Measurements from ENCODE around the gene BIRC7. TPM values are rescaled to one million over a fixed set of nuclear protein-coding genes. Genes with fewer than 3 reads are reported as not detected.

BIRC7 gene
- total RNA-seq, 1 experiment from 2014 or later = not detected

- peaks cover 5% of the 10 kb centered on the region; the same call in 1 of the 2 replicates for H3F3A ChIP-seq (ENCODE audit: insufficient read depth, low read depth)
- peaks cover 30% of the 10 kb centered on the region; the same call in 1 of the 2 replicates for H4K20me1 ChIP-seq (ENCODE audit: insufficient read depth)
- no peak overlapping the region for H3K4me2 ChIP-seq
- no peak for TF ChIP-seq EZH2 (IDR thresholded peaks at IDR 0.05; ENCODE audit: low read depth)
- no peak for TF ChIP-seq CTCF (conservative IDR thresholded peaks at IDR 0.05)
- POLR2A ChIA-PET (ENCODE audit: unreplicated experiment) = interaction anchor here (0.5 kb wide), 1 partner anchor 310 kb away, joined by 4 read pairs; no protein-coding TSS in a partner anchor
- intact Hi-C loops (cut with micrococcal nuclease; ENCODE audit: unreplicated experiment) = no loop called here
- no peaks in the 10 kb centered on the region for H3K4me1 ChIP-seq (replicated peaks; ENCODE audit: insufficient read depth)
- H3K27me3 ChIP-seq (ENCODE audit: insufficient read depth, low read depth) = no peaks in the 10 kb centered on the region
- no peaks in the 10 kb centered on the region for H3K9me3 ChIP-seq (ENCODE audit: insufficient read depth, low read depth)
- no peak overlapping the region for H3K4me3 ChIP-seq
- H3K36me3 ChIP-seq (ENCODE audit: low read depth) = peaks cover 13% of the 10 kb centered on the region
- no peak overlapping the region for H2AFZ ChIP-seq
- CTCF ChIA-PET = interaction anchor here (0.6 kb wide), 1 partner anchor 503 kb away, joined by 3 read pairs; no protein-coding TSS in a partner anchor
- BruUV-seq (replicated peaks) = no TSS peak
- no peak overlapping the region for H3K27ac ChIP-seq
- no peak for DNase-seq
- no peaks in the 10 kb centered on the region for H3K9me2 ChIP-seq (ENCODE audit: insufficient read depth)
- no peaks in the 10 kb centered on the region for H3K79me2 ChIP-seq (ENCODE audit: low read depth)
Observed at GRCh38 chr20:63283397-63284082, 47.8 kb downstream of the BIRC7 start.

- Histone ChIP-seq H3K9me2 (ENCODE audit: insufficient read depth) (no peaks in the 10 kb centered on the region), H4K20me1 (ENCODE audit: insufficient read depth) (peaks cover 36% of the 10 kb centered on the region), H3K27ac (no peak overlapping the region), H3K79me2 (ENCODE audit: low read depth) (no peaks in the 10 kb centered on the region), H3K27me3 (ENCODE audit: insufficient read depth, low read depth) (no peaks in the 10 kb centered on the region), H2AFZ (no peak overlapping the region), H3K9me3 (ENCODE audit: insufficient read depth, low read depth) (no peaks in the 10 kb centered on the region), H3K36me3 (ENCODE audit: low read depth) (peaks cover 12% of the 10 kb centered on the region; the same call in 1 of the 2 replicates), H3K4me1 (replicated peaks; ENCODE audit: insufficient read depth) (no peaks in the 10 kb centered on the region), H3K4me3 (no peak overlapping the region), H3K4me2 (no peak overlapping the region), H3F3A (ENCODE audit: insufficient read depth, low read depth) (peaks cover 5% of the 10 kb centered on the region; the same call in 1 of the 2 replicates)
- no peak for DNase-seq
- ChIA-PET POLR2A (ENCODE audit: unreplicated experiment) (no interaction called here), CTCF (interaction anchor here (0.6 kb wide), 2 partner anchors 22 to 502 kb away, joined by 3 read pairs; no protein-coding TSS in a partner anchor)
- TF ChIP-seq CTCF (conservative IDR thresholded peaks at IDR 0.05) (no peak), EZH2 (IDR thresholded peaks at IDR 0.05; ENCODE audit: low read depth) (no peak)
- BruUV-seq (replicated peaks) = no TSS peak
- intact Hi-C loops (cut with micrococcal nuclease; ENCODE audit: unreplicated experiment) = no loop called here
Observed at GRCh38 chr20:63284083-63284440, 48.4 kb downstream of the BIRC7 start.

- CTCF ChIA-PET = interaction anchor here (0.6 kb wide), 1 partner anchor 22 kb away, joined by 3 read pairs; no protein-coding TSS in a partner anchor
Observed at GRCh38 chr20:63284544-63284949, 48.8 kb downstream of the BIRC7 start.

More at GRCh38 chr20:63284544-63284949, 48.8 kb downstream of the BIRC7 start:
- TF ChIP-seq EZH2 (IDR thresholded peaks at IDR 0.05; ENCODE audit: low read depth) = no peak
- TF ChIP-seq CTCF (conservative IDR thresholded peaks at IDR 0.05) = no peak
- Histone ChIP-seq H3K4me3 (no peak overlapping the region), H4K20me1 (ENCODE audit: insufficient read depth) (peaks cover 38% of the 10 kb centered on the region), H3K36me3 (ENCODE audit: low read depth) (peaks cover 8% of the 10 kb centered on the region; the same call in 1 of the 2 replicates), H2AFZ (no peak overlapping the region), H3F3A (ENCODE audit: insufficient read depth, low read depth) (peaks cover 5% of the 10 kb centered on the region; the same call in 1 of the 2 replicates), H3K4me2 (no peak overlapping the region), H3K27ac (no peak overlapping the region), H3K4me1 (replicated peaks; ENCODE audit: insufficient read depth) (no peaks in the 10 kb centered on the region), H3K79me2 (ENCODE audit: low read depth) (no peaks in the 10 kb centered on the region), H3K27me3 (ENCODE audit: insufficient read depth, low read depth) (no peaks in the 10 kb centered on the region), H3K9me3 (ENCODE audit: insufficient read depth, low read depth) (no peaks in the 10 kb centered on the region), H3K9me2 (ENCODE audit: insufficient read depth) (no peaks in the 10 kb centered on the region)
- DNase-seq = no peak
- intact Hi-C loops (cut with micrococcal nuclease; ENCODE audit: unreplicated experiment) = no loop called here
- POLR2A ChIA-PET (ENCODE audit: unreplicated experiment) = interaction anchor here (0.6 kb wide), 1 partner anchor 11 kb away, joined by 3 read pairs; no protein-coding TSS in a partner anchor
- BruUV-seq (replicated peaks) = no TSS peak
